GM12878 (cell line): ENCODE data around the gene RCAN2. TPM values are rescaled to one million over a fixed set of nuclear protein-coding genes. Genes with fewer than 3 reads are reported as not detected.

Experiments used
- ATAC-seq: fragments of 200-7000 bp; cut with Tn5 transposase; 3 replicates; pipeline ENCODE4 v1.9.1; 2020; ENCODE audit warnings: mild to moderate bottlenecking, moderate library complexity
- BruUV-seq: library from RNA; stranded (reverse); fragments of 400-500 nt; replicated peaks from 2 replicates; lab custom pipeline; 2021; lab: Mats Ljungman, UMichigan
- CTCF ChIA-PET: fragments of 300-600 bp; sonication (Branson Sonifier 250); formaldehyde crosslinking; extraction: SDS; loops from one replicate; lab custom pipeline; 2021; ENCODE audit warnings: inconsistent platforms; lab: Yijun Ruan, JAX
- POLR2A ChIA-PET: fragments of 350-600 bp; formaldehyde crosslinking; extraction: SDS; loops from one replicate; lab custom pipeline; 2021; ENCODE audit warnings: inconsistent platforms; lab: Charles Lee
- RAD21 ChIA-PET: fragments of 300-600 bp; sonication (Branson Sonifier 250); formaldehyde crosslinking; loops from one replicate; lab custom pipeline; 2023; ENCODE audit warnings: antibody characterized with exemption; ENCODE audit not compliant: unreplicated experiment; lab: Charles Lee
- SMC1A ChIA-PET: fragments of 300-600 bp; sonication (Branson Sonifier 250); formaldehyde crosslinking; loops from one replicate; lab custom pipeline; 2023; ENCODE audit not compliant: unreplicated experiment, uncharacterized antibody; lab: Charles Lee
- DNase-seq: peaks from one replicate; pipeline ENCODE4 v3.0.0-alpha.2; 2011; ENCODE audit warnings: low read depth, low spot score
- FAIRE-seq: peaks from 3 replicates; lab custom pipeline; 2011; peaks lifted over from hg19 to GRCh38; lab: Jason Lieb, UNC
- H2AFZ ChIP-seq: 2 replicates; pipeline ENCODE4 v1.6.0; 2011; ENCODE audit warnings: low read depth, low read length, control low read depth; ENCODE audit not compliant: control insufficient read depth
- H3K27ac ChIP-seq: 2 replicates; pipeline ENCODE4 v1.5.1; 2011; ENCODE audit warnings: control low read depth; ENCODE audit not compliant: control insufficient read depth, insufficient read depth
- H3K27me3 ChIP-seq, 2 experiments: replicated peaks in 1 of 2; 2 replicates each; pipeline versions ENCODE4 v1.6.0 to v1.6.1; 2011; ENCODE audit warnings: low read length in 1 of 2; ENCODE audit not compliant: control insufficient read depth in 2 of 2, insufficient read depth in 2 of 2
- H3K36me3 ChIP-seq, 2 experiments: 2 replicates each; pipeline ENCODE4 v1.5.1; 2011; ENCODE audit warnings: low read length in 1 of 2; ENCODE audit not compliant: control insufficient read depth in 2 of 2, insufficient read depth in 2 of 2
- H3K4me1 ChIP-seq: 2 replicates; pipeline ENCODE4 v1.6.1; 2011; ENCODE audit warnings: mild to moderate bottlenecking, low read length, moderate library complexity, mixed read lengths; ENCODE audit not compliant: control insufficient read depth, insufficient read depth
- H3K4me2 ChIP-seq: 2 replicates; pipeline ENCODE4 v1.6.0; 2011; ENCODE audit warnings: control low read depth; ENCODE audit not compliant: control insufficient read depth, insufficient read depth
- H3K4me3 ChIP-seq: fragments of 200-600 bp; sonication (generic); 2 replicates; pipeline ENCODE4 v1.5.1; 2016
- H3K79me2 ChIP-seq: 2 replicates; pipeline ENCODE4 v1.6.0; 2011; ENCODE audit warnings: low read length; ENCODE audit not compliant: control insufficient read depth, insufficient read depth
- H3K9ac ChIP-seq: 2 replicates; pipeline ENCODE4 v1.8.0; 2011; ENCODE audit warnings: low read length, control low read depth, mixed read lengths; ENCODE audit not compliant: control insufficient read depth, insufficient read depth
- H3K9me3 ChIP-seq: replicated peaks from 3 replicates; pipeline ENCODE4 v1.5.1; 2011; ENCODE audit warnings: mild to moderate bottlenecking, low read length; ENCODE audit not compliant: control insufficient read depth, insufficient read depth
- H4K20me1 ChIP-seq: 2 replicates; pipeline ENCODE4 v1.6.0; 2011; ENCODE audit not compliant: control insufficient read depth, insufficient read depth
- CBFB ChIP-seq: IDR thresholded peaks from 2 replicates; pipeline ENCODE4 v1.6.1; 2016; ENCODE audit warnings: antibody characterized with exemption, low read depth
- ETV6 ChIP-seq, 2 experiments: fragments of 450-650 bp in 1 of 2; IDR thresholded peaks in 1 of 2; conservative IDR thresholded peaks in 1 of 2; 2 replicates each; pipeline ENCODE4 v1.6.1; 2014; ENCODE audit warnings: antibody characterized with exemption in 1 of 2, borderline replicate concordance in 1 of 2, low read depth in 1 of 2, mild to moderate bottlenecking in 1 of 2, moderate library complexity in 1 of 2
- FOXM1 ChIP-seq: IDR thresholded peaks from 2 replicates; pipeline ENCODE4 v1.6.1; 2012; ENCODE audit warnings: low read depth, mild to moderate bottlenecking, inconsistent platforms, low read length, moderate library complexity
- MTA3 ChIP-seq: IDR thresholded peaks from 2 replicates; pipeline ENCODE4 v1.6.1; 2012; ENCODE audit warnings: low read length, inconsistent platforms, borderline replicate concordance
- NR2F1 ChIP-seq: fragments of 450-650 bp; conservative IDR thresholded peaks from 2 replicates; pipeline ENCODE4 v1.6.1; 2017; ENCODE audit warnings: mild to moderate bottlenecking
- SMAD1 ChIP-seq: fragments of 450-650 bp; IDR thresholded peaks from 2 replicates; pipeline ENCODE4 v1.6.1; 2018; ENCODE audit warnings: mild to moderate bottlenecking, low read depth; ENCODE audit not compliant: partially characterized antibody
- SMC3 ChIP-seq: IDR thresholded peaks from 2 replicates; pipeline ENCODE4 v1.6.1; 2011; ENCODE audit warnings: low read length, improper control_type of control experiment, borderline replicate concordance
- SPI1 ChIP-seq: IDR thresholded peaks from 2 replicates; pipeline ENCODE4 v1.6.1; 2011; ENCODE audit warnings: low read depth, mild to moderate bottlenecking, low read length, moderate library complexity, borderline replicate concordance; ENCODE audit not compliant: insufficient read depth
- WGBS: methylation state at CpG from one replicate; pipeline ENCODE4 v1.1.6; 2016; ENCODE audit warnings: low lambda C conversion rate; ENCODE audit not compliant: insufficient replicate concordance, insufficient coverage; ENCODE audit errors: missing lambda C conversion rate; 5-methylcytosine and 5-hydroxymethylcytosine counted together
- in situ Hi-C: fragments of 300-500 bp; cut with MboI; formaldehyde crosslinking; loops from 9 replicates; pipeline ENCODE4 v1.14.3; 2018; ENCODE audit warnings: mixed read lengths
- intact Hi-C: fragments of 100-400 bp; cut with micrococcal nuclease; formaldehyde crosslinking; loops from one replicate; pipeline ENCODE4 v1.14.2; 2022; ENCODE audit not compliant: unreplicated experiment
- polyA plus RNA-seq, 11 experiments: library from polyadenylated mRNA; depleted of rRNA in 4 of 11; unstranded in 6 of 11; stranded (reverse) in 5 of 11; fragments of >200 nt; fragmentation: Nextera tagmentation in 4 of 11; fragmentation: Illumina TruSeq in 1 of 11; extraction: Ambion mirVana in 4 of 11; extraction: Trizol in 1 of 11; gene quantifications; 1 replicate in 1 of 11; 2 replicates in 10 of 11; pipeline versions ENCODE4 v1.2.1 to v1.2.3, GENCODE V29; 2011 to 2016; ENCODE audit warnings: inconsistent platforms in 2 of 11, missing spikeins in 2 of 11, low read depth in 1 of 11
- total RNA-seq, 4 experiments: library from RNA; depleted of rRNA in 3 of 4; stranded (reverse); fragments of >200 nt in 3 of 4; fragmentation: Illumina TruSeq in 1 of 4; extraction: Trizol in 1 of 4; gene quantifications; 2 replicates each; pipeline versions ENCODE4 v1.2.1 to v1.2.3, GENCODE V29; 2013 to 2021
- TF ChIP-seq, protein P1 (sequence below): fragments of 450-650 bp; IDR thresholded peaks from 2 replicates; pipeline ENCODE4 v1.6.1; 2017; ENCODE audit warnings: mild to moderate bottlenecking
- TF ChIP-seq, protein P2 (sequence below): fragments of 450-650 bp; IDR thresholded peaks from 2 replicates; pipeline ENCODE4 v1.6.1; 2017; ENCODE audit warnings: antibody characterized with exemption, mild to moderate bottlenecking, moderate library complexity
- TF ChIP-seq, protein P3 (sequence below): IDR thresholded peaks from 2 replicates; pipeline ENCODE4 v1.6.1; 2011; ENCODE audit warnings: mild to moderate bottlenecking, low read depth, low read length, moderate library complexity; ENCODE audit not compliant: insufficient replicate concordance

RCAN2 gene
- total and polyA plus RNA-seq, 10 of the 15 experiments (the other 5 are each of a cell fraction or from before 2014, with no cell fraction given), result 0.06 TPM; not detected in 9

DNA sequence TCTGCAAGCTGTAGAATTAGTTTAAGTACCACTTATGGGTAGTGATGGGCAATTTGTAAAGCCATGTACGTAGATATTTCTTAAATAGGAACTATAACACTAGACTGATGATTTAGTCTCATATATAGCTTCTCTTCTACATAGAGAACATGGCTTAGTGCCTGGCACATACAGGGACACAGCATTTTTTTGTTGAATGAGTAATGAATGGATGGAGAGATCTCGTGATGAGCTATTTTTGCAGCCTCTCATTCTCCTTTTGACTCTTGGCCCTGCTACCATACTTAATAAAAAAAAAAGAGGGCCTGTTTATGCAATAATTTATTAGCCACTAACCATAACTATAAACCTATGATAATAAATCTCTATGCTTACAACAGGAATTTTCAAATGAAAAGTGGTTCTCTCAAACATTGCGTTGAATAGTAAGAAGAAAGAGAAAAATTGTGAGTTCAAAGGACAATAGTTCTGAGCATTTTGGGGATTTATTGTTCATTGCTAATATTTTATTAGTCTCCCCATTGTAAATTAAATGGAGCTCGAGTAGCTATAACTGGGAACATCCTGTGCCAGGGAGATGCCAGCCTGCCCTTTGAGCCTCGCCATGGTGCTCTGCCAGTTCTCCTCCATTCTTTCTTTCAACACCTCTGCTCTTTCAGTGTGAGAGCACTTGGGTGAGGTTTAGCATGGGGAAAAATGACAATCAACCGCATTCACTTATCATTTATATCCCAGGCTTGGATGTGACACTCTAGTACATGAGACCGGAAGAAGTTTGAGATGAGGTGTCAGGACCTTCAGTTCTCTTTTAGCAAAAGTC lies 14.7 kb upstream of the RCAN2 start:
- 21% methylated on average over 7 of the region's 7 CpGs for WGBS
- Histone ChIP-seq H3K9me3 (no peaks in the 10 kb centered on the region), H3K9ac (no peak overlapping the region), H3K79me2 (no peaks in the 10 kb centered on the region), H3K27ac (no peak overlapping the region), H3K4me3 (no peak overlapping the region), H3K36me3 (no peaks in the 10 kb centered on the region), H3K4me2 (no peak overlapping the region), H2AFZ (no peak overlapping the region), H4K20me1 (no peaks in the 10 kb centered on the region), H3K27me3 (no peaks in the 10 kb centered on the region), H3K4me1 (no peaks in the 10 kb centered on the region)
- BruUV-seq, result no TSS peak
- SMC1A ChIA-PET, result no interaction called here
- ATAC-seq (no peak), DNase-seq (no peak), FAIRE-seq (no peak)
- CTCF ChIA-PET, result no interaction called here
- RAD21 ChIA-PET, result no interaction called here
- TF ChIP-seq ETV6 (conservative IDR thresholded peaks at IDR 0.05 in 1 of 2, IDR thresholded peaks at IDR 0.05 in 1 of 2; ENCODE audit: borderline replicate concordance in 1 of 2, low read depth in 1 of 2), result no peak
- TF ChIP-seq, protein P1, sequence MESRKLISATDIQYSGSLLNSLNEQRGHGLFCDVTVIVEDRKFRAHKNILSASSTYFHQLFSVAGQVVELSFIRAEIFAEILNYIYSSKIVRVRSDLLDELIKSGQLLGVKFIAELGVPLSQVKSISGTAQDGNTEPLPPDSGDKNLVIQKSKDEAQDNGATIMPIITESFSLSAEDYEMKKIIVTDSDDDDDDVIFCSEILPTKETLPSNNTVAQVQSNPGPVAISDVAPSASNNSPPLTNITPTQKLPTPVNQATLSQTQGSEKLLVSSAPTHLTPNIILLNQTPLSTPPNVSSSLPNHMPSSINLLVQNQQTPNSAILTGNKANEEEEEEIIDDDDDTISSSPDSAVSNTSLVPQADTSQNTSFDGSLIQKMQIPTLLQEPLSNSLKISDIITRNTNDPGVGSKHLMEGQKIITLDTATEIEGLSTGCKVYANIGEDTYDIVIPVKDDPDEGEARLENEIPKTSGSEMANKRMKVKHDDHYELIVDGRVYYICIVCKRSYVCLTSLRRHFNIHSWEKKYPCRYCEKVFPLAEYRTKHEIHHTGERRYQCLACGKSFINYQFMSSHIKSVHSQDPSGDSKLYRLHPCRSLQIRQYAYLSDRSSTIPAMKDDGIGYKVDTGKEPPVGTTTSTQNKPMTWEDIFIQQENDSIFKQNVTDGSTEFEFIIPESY, result no peak
- no peak for TF ChIP-seq SMC3
- TF ChIP-seq CBFB, result no peak
- no peak for TF ChIP-seq NR2F1
- TF ChIP-seq FOXM1, result no peak
- TF ChIP-seq, protein P2, sequence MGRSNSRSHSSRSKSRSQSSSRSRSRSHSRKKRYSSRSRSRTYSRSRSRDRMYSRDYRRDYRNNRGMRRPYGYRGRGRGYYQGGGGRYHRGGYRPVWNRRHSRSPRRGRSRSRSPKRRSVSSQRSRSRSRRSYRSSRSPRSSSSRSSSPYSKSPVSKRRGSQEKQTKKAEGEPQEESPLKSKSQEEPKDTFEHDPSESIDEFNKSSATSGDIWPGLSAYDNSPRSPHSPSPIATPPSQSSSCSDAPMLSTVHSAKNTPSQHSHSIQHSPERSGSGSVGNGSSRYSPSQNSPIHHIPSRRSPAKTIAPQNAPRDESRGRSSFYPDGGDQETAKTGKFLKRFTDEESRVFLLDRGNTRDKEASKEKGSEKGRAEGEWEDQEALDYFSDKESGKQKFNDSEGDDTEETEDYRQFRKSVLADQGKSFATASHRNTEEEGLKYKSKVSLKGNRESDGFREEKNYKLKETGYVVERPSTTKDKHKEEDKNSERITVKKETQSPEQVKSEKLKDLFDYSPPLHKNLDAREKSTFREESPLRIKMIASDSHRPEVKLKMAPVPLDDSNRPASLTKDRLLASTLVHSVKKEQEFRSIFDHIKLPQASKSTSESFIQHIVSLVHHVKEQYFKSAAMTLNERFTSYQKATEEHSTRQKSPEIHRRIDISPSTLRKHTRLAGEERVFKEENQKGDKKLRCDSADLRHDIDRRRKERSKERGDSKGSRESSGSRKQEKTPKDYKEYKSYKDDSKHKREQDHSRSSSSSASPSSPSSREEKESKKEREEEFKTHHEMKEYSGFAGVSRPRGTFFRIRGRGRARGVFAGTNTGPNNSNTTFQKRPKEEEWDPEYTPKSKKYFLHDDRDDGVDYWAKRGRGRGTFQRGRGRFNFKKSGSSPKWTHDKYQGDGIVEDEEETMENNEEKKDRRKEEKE, result no peak
- no peak for TF ChIP-seq MTA3
- TF ChIP-seq SMAD1, result no peak
- TF ChIP-seq, protein P3, sequence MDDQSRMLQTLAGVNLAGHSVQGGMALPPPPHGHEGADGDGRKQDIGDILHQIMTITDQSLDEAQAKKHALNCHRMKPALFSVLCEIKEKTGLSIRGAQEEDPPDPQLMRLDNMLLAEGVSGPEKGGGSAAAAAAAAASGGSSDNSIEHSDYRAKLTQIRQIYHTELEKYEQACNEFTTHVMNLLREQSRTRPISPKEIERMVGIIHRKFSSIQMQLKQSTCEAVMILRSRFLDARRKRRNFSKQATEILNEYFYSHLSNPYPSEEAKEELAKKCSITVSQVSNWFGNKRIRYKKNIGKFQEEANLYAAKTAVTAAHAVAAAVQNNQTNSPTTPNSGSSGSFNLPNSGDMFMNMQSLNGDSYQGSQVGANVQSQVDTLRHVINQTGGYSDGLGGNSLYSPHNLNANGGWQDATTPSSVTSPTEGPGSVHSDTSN, result no peak
- TF ChIP-seq SPI1, result no peak
- intact Hi-C loops, result no loop called here
- POLR2A ChIA-PET, result no interaction called here
- in situ Hi-C loops, result no loop called here
